Hematopoietic multipotent progenitor cell (in vitro differentiated cells): ENCODE results near the gene AGAP9. TPM values are rescaled to one million over a fixed set of nuclear protein-coding genes. Genes with fewer than 3 reads are reported as not detected.
A peak's percentile ranks its signal among the peaks of the same experiment; 100 is the strongest.
"Not testable (repeated sequence)": the region's sequence is repeated elsewhere in the genome, so short reads cannot be mapped to it uniquely, and the experiment has no call there.

Experiments
- DNase-seq, 3 donors: peaks; one replicate each; pipeline ENCODE4 v3.0.0-alpha.2; 2011 to 2015; ENCODE audit warnings: low read depth in 2 of 3, low spot score in 2 of 3
- total RNA-seq: library from RNA; depleted of rRNA; stranded (reverse); fragments of >200 nt; gene quantifications from one replicate; pipeline ENCODE4 v1.2.3, GENCODE V29; 2012

AGAP9 gene
- total RNA-seq, 1 donor: 9.2 TPM

DNA sequence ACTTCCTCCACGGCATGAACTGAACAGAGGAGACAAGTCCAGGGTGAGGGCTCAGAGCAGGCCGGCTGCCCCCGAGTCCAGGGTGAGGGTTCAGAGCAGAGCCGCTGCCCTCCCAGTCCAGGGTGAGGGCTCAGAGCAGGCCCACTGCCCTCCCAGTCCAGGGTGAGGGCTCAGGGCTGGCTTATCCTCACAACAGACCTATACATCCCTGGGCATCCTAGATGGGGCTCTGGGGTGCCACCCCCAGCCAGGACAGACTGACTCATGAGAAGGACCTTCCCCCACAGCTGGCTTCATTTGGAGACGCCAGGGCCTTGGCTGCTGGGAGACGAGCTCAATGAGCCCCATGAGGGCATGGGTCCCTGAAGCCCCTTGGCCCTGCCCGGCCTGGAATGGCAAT is 33.8 kb downstream of the AGAP9 start:
- not testable (repeated sequence) for DNase-seq

GRCh38 chr10:47485943-47486342 is 37.5 kb downstream of the AGAP9 start:
- DNase-seq: not testable (repeated sequence)

- DNase-seq: not testable (repeated sequence)
Measured at GRCh38 chr10:47484786-47485185, 38.7 kb downstream of the AGAP9 start.

DNA sequence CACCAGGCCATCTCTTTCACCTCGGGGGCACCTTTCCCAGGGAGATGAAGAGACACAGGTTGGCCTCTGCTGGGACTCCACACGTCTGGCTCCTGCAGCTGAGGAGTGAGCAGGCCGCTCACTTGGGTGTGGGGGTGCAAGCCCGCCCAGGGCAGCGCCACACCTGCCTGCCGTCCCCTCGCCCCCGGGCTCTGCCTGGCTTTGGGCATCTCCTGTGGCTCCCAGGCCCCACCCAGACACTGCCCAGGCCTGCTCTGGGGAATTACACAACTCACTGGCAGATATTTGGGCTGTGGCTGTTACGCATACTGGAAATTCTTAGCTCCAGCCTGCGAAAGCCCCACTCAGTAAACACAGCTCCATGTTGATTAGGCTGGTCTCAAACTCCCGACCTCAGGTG is 39.5 kb downstream of the AGAP9 start, which contains the start of gene ANXA8:
Gene ANXA8 (minus strand): TSS at position 193 of the 400 bp plus-strand sequence. CDS start 182 bp downstream, at position 11.
- not testable (repeated sequence) for DNase-seq

GRCh38 chr10:47482367-47482766 is 41.1 kb downstream of the AGAP9 start:
- DNase-seq: not testable (repeated sequence)

DNA sequence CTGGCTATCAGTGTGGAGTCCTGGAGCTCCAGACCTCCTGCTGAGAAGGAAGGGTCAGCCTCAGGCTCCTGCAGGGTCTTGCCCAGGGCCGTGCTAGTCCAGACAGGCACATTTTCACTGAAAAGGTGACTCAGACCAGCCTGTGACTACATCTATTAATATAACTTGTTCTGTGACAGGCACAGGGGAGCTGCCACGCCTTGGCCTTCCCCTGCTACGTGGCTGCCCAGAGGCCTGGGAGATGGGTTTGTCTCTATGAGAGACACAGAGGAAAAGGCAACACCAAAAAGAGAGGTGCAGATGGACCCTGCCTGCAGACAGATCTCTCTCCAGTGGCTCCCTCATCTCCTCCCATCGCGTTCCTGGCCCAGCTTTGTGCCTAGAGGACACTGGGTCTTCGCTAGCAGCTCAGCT is 41.7 kb downstream of the AGAP9 start:
- not testable (repeated sequence) for DNase-seq

GRCh38 chr10:47481182-47481766 is 42.2 kb downstream of the AGAP9 start:
- DNase-seq: not testable (repeated sequence)

DNA sequence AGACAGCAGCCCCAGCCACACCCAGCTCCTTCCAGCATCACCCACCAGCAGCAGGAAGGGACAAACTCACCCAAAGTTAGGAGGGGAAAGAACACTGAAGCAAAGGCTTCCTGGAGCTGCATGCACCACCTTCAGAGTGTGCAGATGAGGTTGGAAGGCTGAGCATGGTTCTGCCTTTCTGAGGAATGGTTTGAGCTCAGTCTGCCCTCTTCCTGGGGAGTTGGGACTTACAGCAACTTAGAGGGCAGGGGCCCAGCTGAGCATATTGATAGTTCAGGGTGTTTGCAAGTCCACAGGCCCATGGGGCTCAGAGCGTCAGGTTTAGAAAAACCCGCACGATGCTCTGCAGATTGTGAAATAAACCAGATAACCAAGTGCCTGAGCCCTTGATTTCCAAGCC is 43.3 kb downstream of the AGAP9 start:
- not testable (repeated sequence) for DNase-seq

DNA sequence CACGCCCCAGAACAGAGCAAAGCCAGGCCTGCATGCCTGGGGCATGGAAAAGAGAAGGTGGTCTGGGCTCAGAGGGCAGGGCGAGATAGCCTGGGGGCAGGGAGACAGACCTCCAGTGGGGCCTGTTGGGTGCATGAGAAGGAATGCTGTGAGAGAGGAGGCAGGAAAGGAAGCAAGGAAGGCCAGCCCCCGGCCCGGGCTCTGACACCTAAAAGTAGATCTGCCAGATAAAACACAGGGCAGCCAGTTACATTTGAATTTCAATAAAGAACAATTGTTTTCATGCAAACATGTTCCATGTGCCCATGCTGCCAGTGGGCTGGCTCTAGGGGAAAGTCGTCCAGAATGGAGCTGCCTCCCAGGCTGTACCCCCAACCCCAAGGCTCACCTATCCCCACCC is 45.3 kb downstream of the AGAP9 start:
- DNase-seq: not testable (repeated sequence)

DNA sequence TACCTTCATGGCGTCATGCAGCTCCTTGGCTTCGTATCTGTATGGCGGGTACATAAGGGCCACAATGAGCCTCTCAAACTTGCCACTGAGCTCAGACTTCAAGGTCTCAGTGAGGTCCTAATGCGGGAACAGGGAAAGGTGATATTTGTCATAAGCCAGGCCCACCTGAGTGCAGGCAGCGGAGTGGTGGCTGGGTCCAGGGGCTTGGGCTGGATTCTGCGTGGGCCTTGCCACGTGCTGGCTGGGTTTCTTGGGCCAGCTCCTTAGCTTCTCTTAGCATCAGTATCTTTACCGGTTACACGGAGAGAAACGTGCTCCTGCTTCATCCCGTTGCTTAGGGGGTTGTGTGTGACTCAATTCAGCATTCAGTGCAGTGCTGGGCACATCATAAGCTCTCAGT is 46.4 kb downstream of the AGAP9 start:
- DNase-seq: not testable (repeated sequence)

DNA sequence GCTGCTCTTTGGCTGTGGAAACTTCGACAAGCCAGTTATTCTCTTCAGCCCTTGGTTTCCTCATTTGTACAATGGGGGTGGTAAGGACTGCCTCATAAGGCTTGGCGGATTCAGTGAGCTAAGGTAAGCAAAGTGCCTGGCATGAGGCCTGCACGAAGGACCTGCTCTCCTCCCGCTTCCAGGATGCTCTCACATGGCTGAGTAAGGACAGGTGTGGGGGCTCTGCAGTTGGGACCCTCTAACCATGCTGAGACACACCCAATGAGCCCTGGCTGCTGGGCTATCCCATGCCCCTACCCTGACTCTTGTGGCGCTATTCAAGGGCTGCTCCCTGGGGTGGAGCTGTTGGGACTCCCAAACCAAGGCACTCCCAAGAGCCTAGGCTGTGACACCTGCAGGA is 48.3 kb downstream of the AGAP9 start:
- DNase-seq: not testable (repeated sequence)

- not testable (repeated sequence) for DNase-seq
Measured at GRCh38 chr10:47473516-47473915, 49.9 kb downstream of the AGAP9 start.

- not testable (repeated sequence) for DNase-seq
Measured at GRCh38 chr10:47472647-47473046, 50.8 kb downstream of the AGAP9 start.

DNA sequence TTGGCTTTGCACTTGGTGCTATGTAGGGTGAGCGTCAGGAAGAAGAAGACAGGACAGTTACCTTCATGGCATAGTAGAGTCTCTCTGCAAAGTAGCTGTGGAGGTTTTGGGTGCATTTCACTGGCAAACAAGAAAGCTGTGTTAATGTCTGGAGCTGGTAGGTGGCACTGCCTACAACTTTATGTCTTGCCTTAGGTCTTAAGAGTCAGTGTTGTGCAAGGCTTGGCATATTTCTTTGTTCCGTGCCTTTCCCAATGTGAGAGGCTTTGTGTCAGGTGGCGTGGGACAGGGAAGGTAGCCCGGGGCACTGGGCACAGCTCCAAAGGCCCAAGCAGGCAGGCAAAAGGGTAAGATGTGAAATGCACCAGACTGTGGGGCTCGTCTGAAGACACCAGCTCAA is 51.4 kb downstream of the AGAP9 start:
- DNase-seq: not testable (repeated sequence)

DNA sequence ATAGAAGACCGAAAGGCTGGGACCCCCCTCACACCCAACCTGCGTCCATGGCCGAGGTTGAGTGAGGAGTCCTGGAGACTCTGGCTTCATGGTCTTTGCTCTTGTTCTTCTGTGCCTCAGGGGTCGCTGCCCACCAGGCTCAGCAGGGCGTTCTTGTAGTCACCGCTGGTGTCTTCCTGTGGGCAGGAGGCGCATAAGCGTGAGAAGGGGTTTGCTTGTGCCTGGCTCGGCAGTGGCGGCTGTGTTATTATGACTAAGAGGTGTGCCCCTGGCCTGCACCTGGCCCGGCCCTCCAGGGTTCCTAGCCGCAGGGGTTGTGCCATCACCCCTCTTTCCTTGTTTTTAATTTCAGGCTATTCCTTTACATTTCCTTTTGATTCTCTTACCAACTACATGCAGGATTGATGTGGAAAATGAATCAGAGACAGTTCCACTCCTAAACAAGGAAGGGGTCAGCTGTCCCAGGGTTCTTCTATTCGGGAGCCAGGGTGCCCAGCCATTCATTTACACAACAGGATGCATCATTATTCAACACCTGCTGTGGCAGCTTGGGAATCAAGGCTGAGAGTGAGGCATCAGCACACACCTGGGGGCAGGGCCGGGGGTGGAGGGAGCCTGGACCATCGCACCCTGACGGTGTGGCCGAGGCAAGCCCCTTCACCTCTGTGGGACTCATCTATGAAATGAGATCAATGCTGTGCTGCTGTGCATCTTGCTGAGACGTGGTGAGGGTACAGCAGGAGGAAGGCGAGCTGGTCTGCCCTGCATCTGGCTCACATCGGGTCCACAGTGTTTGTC is 54.5 kb downstream of the AGAP9 start:
- DNase-seq: not testable (repeated sequence)

GRCh38 chr10:47467957-47468356 is 55.5 kb downstream of the AGAP9 start:
- DNase-seq: not testable (repeated sequence)

- DNase-seq: not testable (repeated sequence)
Measured at GRCh38 chr10:47467458-47467857, 56.0 kb downstream of the AGAP9 start.

DNA sequence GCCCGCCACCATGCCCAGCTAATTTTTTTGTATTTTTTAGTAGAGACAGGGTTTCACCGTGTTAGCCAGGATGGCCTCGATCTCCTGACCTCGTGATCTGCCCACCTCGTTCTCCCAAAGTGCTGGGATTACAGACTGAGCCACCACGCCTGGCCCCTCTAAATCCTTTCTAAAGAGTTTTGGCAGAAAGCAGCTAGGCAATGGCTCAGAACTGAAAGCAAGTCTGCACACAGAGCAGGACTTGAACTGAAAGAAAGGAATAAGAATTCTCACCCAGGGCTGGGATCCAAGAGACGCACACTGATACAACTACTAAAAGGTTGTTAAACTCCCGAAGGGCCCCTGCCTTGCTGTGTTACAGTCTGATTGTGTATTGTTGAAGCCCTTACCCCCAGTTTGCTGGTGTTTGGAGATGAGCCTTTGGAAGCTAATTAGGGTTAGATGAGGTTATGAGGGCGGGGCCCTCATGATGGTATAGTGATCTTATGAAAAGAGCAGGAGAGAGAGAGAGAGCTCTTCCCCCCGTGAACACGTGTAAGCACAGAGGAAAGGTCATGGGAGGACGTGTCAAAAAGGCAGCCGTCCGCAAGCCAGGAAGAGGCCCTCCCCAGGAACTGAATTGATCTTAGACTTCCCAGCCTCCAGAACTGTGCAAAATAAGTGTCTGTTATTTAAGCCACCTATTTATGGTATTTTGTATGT is 58.1 kb downstream of the AGAP9 start:
- DNase-seq: not testable (repeated sequence)

- DNase-seq: not testable (repeated sequence)
Measured at GRCh38 chr10:47462577-47463358, 60.7 kb downstream of the AGAP9 start.

- DNase-seq: peak in 2 of 3 donors; percentile 37 to 49
Measured at GRCh38 chr10:47461261-47461687, 62.2 kb downstream of the AGAP9 start.
